ENCODE measurements around the gene UNC5B.

DNA sequence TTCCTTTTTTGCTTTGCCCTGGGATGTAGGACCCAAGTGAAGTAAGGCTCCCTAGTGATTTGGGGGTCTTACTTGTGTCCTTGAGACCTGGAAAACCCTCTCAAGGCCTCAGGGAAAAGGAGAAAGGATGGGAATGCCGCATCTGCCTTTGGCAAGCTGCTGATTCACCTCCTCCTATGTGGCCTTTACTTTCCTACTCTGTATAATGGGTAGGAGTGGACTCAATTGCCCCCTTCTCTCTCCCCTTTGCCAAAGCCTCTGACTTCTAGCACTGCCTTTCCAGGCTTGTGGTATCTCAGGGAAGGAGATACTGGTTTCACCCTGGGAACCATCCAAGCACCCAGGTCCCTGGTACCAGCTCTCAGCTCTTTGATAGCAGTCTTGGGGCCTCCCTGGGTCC is 35.4 kb downstream of the UNC5B start:
- no peak for TF ChIP-seq EP300 (IDR thresholded peaks at IDR 0.05)
- TF ChIP-seq POLR2A (IDR thresholded peaks at IDR 0.05), result no peak

Data from sigmoid colon (tissue), 4 donors.